ENCODE measurements around the gene HAT1. TPM values are rescaled to one million over a fixed set of nuclear protein-coding genes. Genes with fewer than 3 reads are reported as not detected.

HAT1 gene
- 10 to 100 TPM; 22.2 to 43.1 (median 34.1) TPM for total RNA-seq
- 10 to 100 TPM in 1 of 2 donors, 1 to 10 TPM in 1; 9.9 to 60.7 TPM for polyA plus RNA-seq
- long read RNA-seq, donor 1, transcript HAT1-201 (11 exons, 1,626 nt) = major isoform, 32 of 41 reads
- long read RNA-seq, donor 1, partial matches to known transcripts = 2 of 41 reads
- long read RNA-seq, donor 1, other reads (novel, unspliced or antisense) = 7 of 41 reads
- long read RNA-seq, donor 2, transcript HAT1-201 (11 exons, 1,626 nt) = major isoform, 253 of 294 reads
- long read RNA-seq, donor 2, partial matches to known transcripts = 15 of 294 reads
- long read RNA-seq, donor 2, other reads (novel, unspliced or antisense) = 26 of 294 reads
- long read RNA-seq, donor 3, transcript HAT1-201 (11 exons, 1,626 nt) = major isoform, 35 of 40 reads
- long read RNA-seq, donor 3, partial matches to known transcripts = 1 of 40 reads
- long read RNA-seq, donor 3, other reads (novel, unspliced or antisense) = 4 of 40 reads

GRCh38 chr2:171922230-171923022, at the start of gene HAT1:
Gene HAT1 (plus strand): TSS chr2:171922461. CDS start chr2:171922501, 40 bp downstream.
- WGBS, 4 donors = 0 to 1% (median 0%) methylated on average over 50 to 61 of the region's 61 CpGs
- TF ChIP-seq CTCF (IDR thresholded peaks at IDR 0.05) (no peak), POLR2A (IDR thresholded peaks at IDR 0.05) (peak in 1 of 2 donors; percentile 76)
- H3K27me3 ChIP-seq = no peaks in the 10 kb centered on the region
- peak within 1 kb of the TSS; percentile 62 to 99 (median 84) for H3K4me3 ChIP-seq
- H3K36me3 ChIP-seq = peaks cover 0 to 24% (median 20%) of the 10 kb centered on the region in 9 donors
- H3K9me3 ChIP-seq = no peaks in the 10 kb centered on the region
- intact Hi-C loops (cut with DNase I) = loop anchor here in 6 of 10 donors (1.0 to 10.0 kb wide), 7 partner anchors 28 to 234 kb away; partner anchors contain the start of genes SLC25A12 (in 3 of the 6), DLX1 (in 2 of the 6) and DLX2 (in 1 of the 6)
- peak; percentile 100 for ATAC-seq
- peak; percentile 97 to 98 (median 98) for DNase-seq
- H3K27ac ChIP-seq = peak within 1 kb of the TSS; percentile 72 to 97 (median 90)
- H3K4me1 ChIP-seq = peaks cover 6 to 33% (median 19%) of the 10 kb centered on the region in 12 donors

- DNase-seq (no peak), ATAC-seq (no peak)
- Histone ChIP-seq H3K27me3 (no peaks in the 10 kb centered on the region), H3K9me3 (no peaks in the 10 kb centered on the region), H3K4me3 (no peak overlapping the region), H3K27ac (no peak overlapping the region), H3K36me3 (peaks cover 0 to 27% (median 4%) of the 10 kb centered on the region in 9 donors), H3K4me1 (peaks cover 0 to 39% (median 14%) of the 10 kb centered on the region in 12 donors)
- intact Hi-C loops (cut with DNase I) = no loop called here
- TF ChIP-seq POLR2A (IDR thresholded peaks at IDR 0.05) (no peak), CTCF (IDR thresholded peaks at IDR 0.05) (no peak)
- 97 to 100% (median 99%) methylated on average over 1 of the region's 1 CpG for WGBS, 4 donors
Observed at GRCh38 chr2:171874517-171874916, 47.7 kb upstream of the HAT1 start.

GRCh38 chr2:171874963-171875362, 47.3 kb upstream of the HAT1 start:
- Histone ChIP-seq H3K9me3 (no peaks in the 10 kb centered on the region), H3K4me3 (no peak overlapping the region), H3K4me1 (peaks cover 0 to 44% (median 15%) of the 10 kb centered on the region in 12 donors), H3K27ac (peak overlapping the region in 1 of 12 donors; percentile 74), H3K27me3 (no peaks in the 10 kb centered on the region), H3K36me3 (peaks cover 0 to 27% (median 4%) of the 10 kb centered on the region in 9 donors)
- DNase-seq (no peak), ATAC-seq (no peak)
- no peak for TF ChIP-seq POLR2A (IDR thresholded peaks at IDR 0.05)
- TF ChIP-seq CTCF (IDR thresholded peaks at IDR 0.05) = no peak
- WGBS, 4 donors = 88 to 94% (median 89%) methylated on average over 12 of the region's 12 CpGs
- intact Hi-C loops (cut with DNase I) = no loop called here
